Activated T-helper 2 cell treated with anti-CD3 and anti-CD28 coated beads, Interferon-gamma antibody, Interleukin-2, Interleukin-4, amounts not matched to agents 10 μg/mL and 5 μg/mL and 100 μg/mL, durations not matched to agents 14 hours and 24 hours and 36 hours (primary cell): ENCODE measurements around the gene PRLH. TPM values are rescaled to one million over a fixed set of nuclear protein-coding genes. Genes with fewer than 3 reads are reported as not detected.
"Not testable (repeated sequence)": the region's sequence is repeated elsewhere in the genome, so short reads cannot be mapped to it uniquely, and the experiment has no call there.

Source experiments
- DNase-seq: peaks from one replicate; pipeline ENCODE4 v3.0.0; 2021; ENCODE audit warnings: low spot score
- H3K27ac Mint-ChIP-seq: one replicate; pipeline ENCODE4 v1.8.0; 2021; ENCODE audit warnings: mixed read lengths
- H3K27me3 Mint-ChIP-seq: one replicate; pipeline ENCODE4 v1.8.0; 2021; ENCODE audit warnings: low read depth, mixed read lengths
- H3K36me3 Mint-ChIP-seq: one replicate; pipeline ENCODE4 v1.8.0; 2021; ENCODE audit warnings: low read depth, mixed read lengths
- H3K4me1 Mint-ChIP-seq: one replicate; pipeline ENCODE4 v1.8.0; 2021; ENCODE audit warnings: low read depth, mixed read lengths
- H3K4me3 Mint-ChIP-seq: one replicate; pipeline ENCODE4 v1.8.0; 2021; ENCODE audit warnings: low read depth, mild to moderate bottlenecking, moderate library complexity, mixed read lengths
- H3K9me3 Mint-ChIP-seq: one replicate; pipeline ENCODE4 v1.8.0; 2021; ENCODE audit warnings: mixed read lengths
- intact Hi-C: fragments of 100-400 bp; cut with micrococcal nuclease; formaldehyde crosslinking; loops from one replicate; pipeline ENCODE4 v1.15.1; 2023
- total RNA-seq: library from RNA; stranded (reverse); gene quantifications from 2 replicates; pipeline ENCODE4 v1.2.3, GENCODE V29; 2022

The PRLH gene
- total RNA-seq, 1 donor from 2014 or later, result not detected

- H3K36me3 Mint-ChIP-seq, result no peaks in the 10 kb centered on the region
- intact Hi-C loops, result no loop called here
- H3K9me3 Mint-ChIP-seq, result no peaks in the 10 kb centered on the region
- no peaks in the 10 kb centered on the region for H3K27me3 Mint-ChIP-seq
- H3K27ac Mint-ChIP-seq, result no peak overlapping the region
- H3K4me1 Mint-ChIP-seq, result no peaks in the 10 kb centered on the region
- no peak for DNase-seq
- H3K4me3 Mint-ChIP-seq, result no peak overlapping the region
Measured at GRCh38 chr2:237597196-237598145, 31.1 kb downstream of the PRLH start.

DNA sequence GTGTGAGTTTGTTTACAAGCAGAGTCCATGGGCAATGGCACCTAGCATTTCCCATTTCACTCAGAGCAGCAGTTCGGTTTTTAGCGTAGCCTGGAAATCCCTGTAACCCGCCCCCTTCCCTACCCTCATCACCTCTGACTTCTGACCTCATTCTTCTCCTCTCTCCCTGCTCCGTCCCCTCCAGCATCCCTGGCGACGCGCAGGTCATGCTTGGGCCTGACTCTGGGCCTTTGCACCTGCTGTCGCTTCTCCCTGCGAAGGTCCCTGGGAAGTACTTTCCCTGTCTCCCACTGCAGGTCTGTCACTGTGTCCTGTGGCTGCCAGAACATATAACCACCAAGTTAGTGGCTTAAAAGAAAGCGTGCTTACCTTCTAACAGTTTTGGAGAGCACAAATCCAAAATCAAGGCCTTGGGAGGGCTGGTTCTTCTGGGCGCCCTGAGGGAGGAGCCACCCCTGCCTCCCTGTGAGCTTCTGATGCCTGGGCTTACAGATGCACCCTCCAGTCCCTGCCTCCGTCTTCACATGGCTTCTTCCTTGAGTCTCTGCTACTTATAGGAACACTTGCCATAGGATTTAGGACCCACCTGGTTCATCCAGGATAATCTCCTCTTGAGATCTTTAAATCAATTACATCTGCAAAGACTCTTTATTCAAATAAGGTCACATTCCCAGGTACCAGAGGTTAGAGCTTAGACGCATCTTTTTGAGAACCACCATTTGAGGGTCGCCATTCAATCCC lies 32.3 kb downstream of the PRLH start:
- Mint-ChIP-seq H3K4me3 (no peak overlapping the region), H3K27me3 (no peaks in the 10 kb centered on the region), H3K27ac (no peak overlapping the region), H3K4me1 (peaks cover 10% of the 10 kb centered on the region), H3K9me3 (no peaks in the 10 kb centered on the region), H3K36me3 (no peaks in the 10 kb centered on the region)
- intact Hi-C loops, result no loop called here
- no peak for DNase-seq

DNA sequence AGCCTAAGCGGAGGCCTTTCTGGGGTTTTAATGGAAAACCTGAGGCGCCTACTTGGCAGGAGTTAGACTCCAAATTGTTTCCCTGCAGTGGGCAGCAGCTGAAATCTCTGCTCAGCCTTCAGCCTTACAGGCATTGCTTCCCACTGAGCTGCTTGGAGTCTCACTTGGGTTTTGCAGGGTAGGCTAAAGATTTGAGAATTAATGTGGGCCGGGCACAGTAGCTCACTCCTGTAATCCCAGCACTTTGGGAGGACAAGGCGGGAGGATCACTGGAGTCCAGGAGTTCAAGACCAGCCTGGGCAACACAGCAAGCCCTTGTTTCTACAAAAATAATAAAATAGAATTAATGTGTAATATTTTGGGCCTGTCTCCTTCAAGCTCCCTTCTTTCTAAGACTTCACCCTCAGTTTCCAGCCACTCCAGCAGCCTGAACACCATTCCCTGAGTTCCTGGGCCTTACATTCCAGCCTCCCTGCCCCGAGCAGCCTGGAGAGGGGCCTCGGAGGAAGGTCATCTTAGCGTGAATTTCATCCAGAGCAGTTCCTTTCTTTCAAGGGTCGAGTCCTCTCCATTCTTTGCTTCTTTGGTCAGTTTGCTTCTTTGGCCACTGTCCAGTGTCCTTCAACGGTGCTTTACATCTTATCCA lies 33.2 kb downstream of the PRLH start:
- H3K9me3 Mint-ChIP-seq, result no peaks in the 10 kb centered on the region
- H3K4me1 Mint-ChIP-seq, result peaks cover 15% of the 10 kb centered on the region
- DNase-seq, result no peak
- intact Hi-C loops, result no loop called here
- no peaks in the 10 kb centered on the region for H3K36me3 Mint-ChIP-seq
- H3K27ac Mint-ChIP-seq, result no peak overlapping the region
- H3K27me3 Mint-ChIP-seq, result no peaks in the 10 kb centered on the region
- H3K4me3 Mint-ChIP-seq, result no peak overlapping the region

DNA sequence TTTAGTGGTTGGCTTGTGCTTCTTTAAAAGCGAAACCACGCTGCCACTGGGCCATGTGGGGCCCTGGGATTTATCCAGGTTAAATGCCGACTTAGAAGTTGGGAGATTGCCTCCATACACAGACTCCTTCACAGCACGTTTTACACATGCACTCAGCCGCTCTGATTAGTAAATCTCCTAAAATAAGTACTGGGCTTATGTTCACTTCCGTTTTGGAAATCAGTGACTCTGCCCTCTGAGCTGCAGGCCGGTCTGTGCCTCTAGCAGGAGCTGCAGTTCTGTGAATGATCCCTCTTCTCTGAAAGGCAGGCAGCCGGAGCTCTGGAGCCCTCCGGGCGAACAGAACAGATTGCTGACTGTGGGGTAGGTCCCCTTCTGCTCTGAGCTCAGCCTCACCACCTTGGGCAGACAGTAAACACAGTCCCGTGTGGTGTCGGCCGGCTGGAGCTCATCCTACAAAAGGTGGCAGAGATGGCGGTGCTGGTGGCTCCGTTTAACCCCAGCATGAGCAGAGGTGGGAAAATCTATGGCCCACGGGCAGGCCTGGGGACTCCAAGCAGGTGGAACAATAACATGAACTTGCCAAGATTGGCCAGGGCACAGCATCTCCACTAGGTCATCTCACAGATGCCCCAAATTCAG lies 34.0 kb downstream of the PRLH start:
- intact Hi-C loops, result no loop called here

GRCh38 chr2:237601453-237602116 lies 35.2 kb downstream of the PRLH start:
- Mint-ChIP-seq H3K4me1 (peaks cover 15% of the 10 kb centered on the region), H3K4me3 (no peak overlapping the region), H3K36me3 (no peaks in the 10 kb centered on the region), H3K27ac (no peak overlapping the region), H3K9me3 (no peaks in the 10 kb centered on the region), H3K27me3 (no peaks in the 10 kb centered on the region)
- no peak for DNase-seq
- intact Hi-C loops, result no loop called here

More for the DNA sequence above, 34.0 kb downstream of the PRLH start:
- no peak overlapping the region for H3K4me3 Mint-ChIP-seq
- H3K9me3 Mint-ChIP-seq, result no peaks in the 10 kb centered on the region
- H3K4me1 Mint-ChIP-seq, result peaks cover 15% of the 10 kb centered on the region
- no peak overlapping the region for H3K27ac Mint-ChIP-seq
- no peaks in the 10 kb centered on the region for H3K27me3 Mint-ChIP-seq
- no peaks in the 10 kb centered on the region for H3K36me3 Mint-ChIP-seq
- no peak for DNase-seq

DNA sequence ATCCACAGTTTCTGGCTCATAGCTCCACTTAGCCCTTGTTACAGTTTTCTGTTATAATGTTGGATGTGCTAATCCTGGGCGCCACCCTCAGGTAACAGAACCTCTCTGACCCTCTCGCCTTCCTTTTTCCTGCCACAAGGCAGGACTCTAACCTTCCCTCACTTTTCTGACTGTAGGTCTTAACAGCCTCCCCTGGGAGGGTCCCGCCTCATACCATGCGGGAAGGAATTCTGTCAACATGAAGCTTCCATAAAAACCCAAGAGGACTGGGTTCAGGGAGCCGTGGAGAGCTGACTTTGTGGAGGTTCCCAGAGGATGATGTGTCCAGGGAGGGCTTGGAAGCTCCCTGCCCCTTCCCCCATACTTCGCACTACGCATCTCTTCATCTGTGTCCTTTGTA lies 36.0 kb downstream of the PRLH start:
- no peak for DNase-seq
- Mint-ChIP-seq H3K27ac (no peak overlapping the region), H3K9me3 (no peaks in the 10 kb centered on the region), H3K36me3 (no peaks in the 10 kb centered on the region), H3K4me3 (no peak overlapping the region), H3K27me3 (no peaks in the 10 kb centered on the region), H3K4me1 (peaks cover 15% of the 10 kb centered on the region)
- intact Hi-C loops, result no loop called here

DNA sequence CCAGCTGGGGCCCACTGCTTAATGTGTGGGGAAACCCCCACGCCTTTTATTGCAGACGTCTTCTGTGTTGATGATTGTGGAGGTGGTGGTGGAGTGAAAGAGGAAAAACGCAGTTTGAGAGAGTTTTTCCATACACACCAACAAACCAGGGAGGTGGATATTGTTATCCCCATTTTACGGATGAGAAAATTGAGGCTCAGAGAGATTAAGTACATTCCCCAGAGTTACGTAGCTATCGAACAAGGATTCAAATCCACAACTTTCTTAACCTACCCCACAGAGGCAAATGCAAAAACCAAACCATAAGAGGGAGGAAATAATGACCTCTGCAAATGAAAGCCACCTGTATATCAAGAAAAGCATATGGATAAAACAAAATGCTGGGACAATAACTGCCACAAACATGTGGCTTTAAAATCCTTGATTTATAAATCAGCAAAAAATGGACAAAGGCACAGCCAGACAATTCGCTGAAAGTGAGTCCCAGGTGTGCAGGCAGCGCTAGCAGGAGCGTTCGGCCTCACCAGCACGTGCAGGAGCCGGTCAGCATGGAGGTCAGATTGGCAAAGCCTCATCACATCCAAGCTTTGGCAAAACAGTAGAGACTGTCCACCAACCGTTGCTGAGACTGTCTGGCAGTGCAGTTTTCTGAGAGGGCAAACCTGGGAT lies 36.8 kb downstream of the PRLH start:
- H3K36me3 Mint-ChIP-seq, result no peaks in the 10 kb centered on the region
- H3K4me1 Mint-ChIP-seq, result peaks cover 15% of the 10 kb centered on the region
- intact Hi-C loops, result no loop called here
- no peak overlapping the region for H3K4me3 Mint-ChIP-seq
- peak overlapping the region; percentile 36 for H3K27ac Mint-ChIP-seq
- peaks cover 2% of the 10 kb centered on the region for H3K27me3 Mint-ChIP-seq
- H3K9me3 Mint-ChIP-seq, result no peaks in the 10 kb centered on the region
- no peak for DNase-seq

GRCh38 chr2:237603718-237604362 lies 37.5 kb downstream of the PRLH start:
- H3K27ac Mint-ChIP-seq, result peak overlapping the region; percentile 36
- intact Hi-C loops, result no loop called here
- peaks cover 15% of the 10 kb centered on the region for H3K4me1 Mint-ChIP-seq
- peak; percentile 54 for DNase-seq
- H3K9me3 Mint-ChIP-seq, result no peaks in the 10 kb centered on the region
- peaks cover 8% of the 10 kb centered on the region for H3K27me3 Mint-ChIP-seq
- H3K36me3 Mint-ChIP-seq, result no peaks in the 10 kb centered on the region
- no peak overlapping the region for H3K4me3 Mint-ChIP-seq

DNA sequence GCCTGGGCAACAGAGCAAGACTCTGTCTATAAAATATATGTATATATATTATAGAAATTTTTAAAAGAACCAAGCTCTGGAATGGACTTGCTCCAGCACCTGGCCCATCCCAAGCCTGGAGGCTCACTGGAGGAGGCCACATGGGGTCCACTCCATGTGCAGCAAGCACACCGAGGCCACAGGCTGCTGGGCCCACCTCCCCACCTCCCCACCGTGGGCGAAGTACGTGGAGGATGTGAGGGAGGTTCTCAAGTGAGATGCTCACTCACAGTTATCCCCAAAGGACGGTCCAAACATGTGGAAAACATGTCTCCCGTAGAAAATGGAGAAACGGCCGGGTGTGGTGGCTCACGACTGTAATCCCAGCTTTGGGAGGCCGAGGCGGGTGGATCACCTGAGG lies 38.0 kb downstream of the PRLH start:
- H3K27ac Mint-ChIP-seq, result no peak overlapping the region
- H3K27me3 Mint-ChIP-seq, result peaks cover 11% of the 10 kb centered on the region
- H3K4me1 Mint-ChIP-seq, result peaks cover 15% of the 10 kb centered on the region
- H3K36me3 Mint-ChIP-seq, result no peaks in the 10 kb centered on the region
- intact Hi-C loops, result no loop called here
- no peak for DNase-seq
- no peaks in the 10 kb centered on the region for H3K9me3 Mint-ChIP-seq
- H3K4me3 Mint-ChIP-seq, result no peak overlapping the region

DNA sequence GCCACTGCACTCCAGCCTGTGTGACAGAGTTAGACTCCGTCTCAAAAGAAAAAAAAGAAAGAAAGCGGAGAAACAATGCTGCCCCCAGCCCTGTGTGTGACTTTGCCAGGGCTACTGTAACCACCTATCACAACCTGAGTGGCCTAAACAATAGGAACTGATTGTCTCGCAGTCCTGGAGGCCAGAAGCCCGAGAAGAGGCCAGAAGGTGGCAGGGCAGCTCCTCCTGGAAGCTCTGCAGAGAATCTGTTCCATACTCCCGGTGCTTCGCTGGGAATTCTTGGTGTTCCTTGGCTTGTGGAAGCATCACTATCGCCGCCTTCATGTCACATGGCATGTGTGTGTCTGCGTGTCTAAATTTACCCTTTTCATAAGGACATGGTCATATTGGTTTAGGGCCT lies 38.6 kb downstream of the PRLH start:
- intact Hi-C loops, result no loop called here
- H3K27ac Mint-ChIP-seq, result no peak overlapping the region

DNA sequence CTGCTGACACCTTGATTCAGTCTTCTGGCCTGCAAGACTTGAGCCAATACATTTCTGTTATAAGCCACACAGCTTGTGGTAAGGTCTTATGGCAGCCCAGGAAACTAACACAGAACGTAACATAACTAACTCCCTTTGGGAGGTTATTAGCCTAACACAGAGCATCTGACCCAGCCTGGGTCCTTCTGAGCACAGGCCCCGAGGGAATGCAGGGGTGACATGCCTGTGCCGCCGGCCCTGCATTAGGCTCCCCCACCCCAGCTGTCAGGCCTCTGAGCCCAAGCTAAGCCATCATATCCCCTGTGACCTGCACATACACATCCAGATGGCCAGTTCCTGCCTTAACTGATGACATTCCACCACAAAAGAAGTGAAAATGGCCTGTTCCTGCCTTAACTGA lies 40.1 kb downstream of the PRLH start:
- H3K27ac Mint-ChIP-seq, DNase-seq, H3K9me3 Mint-ChIP-seq, intact Hi-C loops, H3K36me3 Mint-ChIP-seq, H3K4me3 Mint-ChIP-seq: not testable (repeated sequence)
- Mint-ChIP-seq H3K27me3 (peaks cover 20% of the 10 kb centered on the region), H3K4me1 (peaks cover 15% of the 10 kb centered on the region)

More for the DNA sequence above, 38.6 kb downstream of the PRLH start:
- H3K36me3 Mint-ChIP-seq, result no peaks in the 10 kb centered on the region
- H3K4me1 Mint-ChIP-seq, result peaks cover 15% of the 10 kb centered on the region
- H3K4me3 Mint-ChIP-seq, result no peak overlapping the region
- no peaks in the 10 kb centered on the region for H3K9me3 Mint-ChIP-seq
- peaks cover 16% of the 10 kb centered on the region for H3K27me3 Mint-ChIP-seq
- no peak for DNase-seq
